K562 treated with DMSO at 1 percent for 48 hours (cell line): ENCODE measurements around the gene ANKRD10. TPM values are rescaled to one million over a fixed set of nuclear protein-coding genes. Genes with fewer than 3 reads are reported as not detected.

ENCODE experiments used
- total RNA-seq: library from RNA; unstranded; fragments of 300-600 nt; gene quantifications from 2 replicates; pipeline ENCODE4 v1.2.3, GENCODE V29; 2022; ENCODE audit warnings: low replicate concordance; ENCODE audit errors: extremely low read depth

ANKRD10 gene
- total RNA-seq = not detected in 2 replicates

GRCh38 chr13:110915057-110915873 is at the start of gene ANKRD10:
Gene ANKRD10 (minus strand): TSS chr13:110915069. CDS start chr13:110914934, 135 bp downstream.

Other genes with a start within 250 kb of the ANKRD10 start
- not detected in 2 replicates for gene CARS2, start 209.0 kb downstream of the ANKRD10 start, total RNA-seq
- not detected in 2 replicates for gene ING1, start 201.4 kb downstream of the ANKRD10 start, total RNA-seq
- not detected in 2 replicates for gene ARHGEF7, start 200.2 kb upstream of the ANKRD10 start, total RNA-seq